ENCODE data around the gene FGF9.

DNA sequence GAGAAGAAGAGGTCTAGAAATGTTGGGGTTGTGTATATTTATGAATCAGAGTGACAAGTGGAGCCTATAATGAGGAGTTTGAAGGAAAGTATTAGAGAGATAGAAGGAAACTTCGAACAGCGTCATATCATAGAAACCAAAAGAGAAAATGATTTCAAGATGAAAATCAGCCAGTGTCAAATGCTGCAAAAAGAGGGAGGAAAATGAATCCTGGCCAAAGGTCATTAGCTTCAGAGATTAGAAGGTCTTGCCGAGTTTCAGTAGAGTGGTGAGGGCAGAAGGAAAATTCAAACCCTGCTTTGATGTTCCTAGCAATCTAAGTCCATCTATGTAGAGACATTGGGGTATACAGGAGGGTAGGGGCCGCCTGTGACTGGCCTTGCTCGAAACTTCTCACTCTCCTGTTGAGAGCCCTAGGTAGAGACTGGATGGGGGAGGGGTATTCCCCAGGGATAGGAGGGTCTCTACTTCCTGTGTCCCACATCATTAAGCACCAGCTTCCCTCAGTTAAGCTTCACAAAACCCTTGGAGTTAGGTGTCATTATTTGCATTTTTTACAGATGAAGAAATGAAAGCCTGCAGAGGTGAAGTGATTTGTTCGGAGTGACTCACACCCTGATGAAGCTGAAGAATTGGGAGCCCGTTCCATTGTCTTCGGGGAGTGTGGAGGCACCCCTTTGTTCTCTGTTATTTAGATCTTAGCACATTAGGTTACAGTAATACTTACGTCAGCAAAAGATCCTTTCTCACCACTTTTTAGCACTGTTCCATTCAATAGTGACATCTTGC is 62.8 kb downstream of the FGF9 start:
- no peak for TF ChIP-seq CTCF (IDR thresholded peaks at IDR 0.05 in 8 of 11, conservative IDR thresholded peaks at IDR 0.05 in 3 of 11)
- no peak for TF ChIP-seq POLR2A (IDR thresholded peaks at IDR 0.05)

Measured in spleen (tissue), 7 donors.